Measurements from ENCODE around the gene CELA2A. TPM values are rescaled to one million over a fixed set of nuclear protein-coding genes. Genes with fewer than 3 reads are reported as not detected.

CELA2A gene
- total and polyA plus RNA-seq, 9 of the 15 experiments (the other 6 are each of a cell fraction or from before 2014, with no cell fraction given) = 0.62 TPM; not detected in 8

- TF ChIP-seq NR2C2 (CRISPR knock-in tag; IDR thresholded peaks at IDR 0.05) = peak; percentile 39; the same call in 1 of the 2 replicates
- no peak for TF ChIP-seq NR2C2 (tag; IDR thresholded peaks at IDR 0.05)
- no peak for TF ChIP-seq MCM2 (IDR thresholded peaks at IDR 0.05; ENCODE audit: low read depth)
- TF ChIP-seq CXXC5 (CRISPR knock-in tag; IDR thresholded peaks at IDR 0.05) = peak; percentile 76
- TF ChIP-seq FOXP1 (CRISPR knock-in tag; IDR thresholded peaks at IDR 0.05) = peak; percentile 70; the same call in 1 of the 2 replicates
- TF ChIP-seq RB1 (IDR thresholded peaks at IDR 0.05; ENCODE audit: low read depth) = peak; percentile 92
- no peak; a peak in 1 of 6 replicates for TF ChIP-seq ZBTB11 (CRISPR knock-in tag; IDR thresholded peaks at IDR 0.05)
- peak; percentile 75; the same call in 1 of the 2 replicates for TF ChIP-seq ELF2 (CRISPR knock-in tag; IDR thresholded peaks at IDR 0.05)
- TF ChIP-seq TCF3 (CRISPR knock-in tag; IDR thresholded peaks at IDR 0.05) = no peak
- peak in 1 of 2 experiments; percentile 38; a peak in 1 of 4 replicates for TF ChIP-seq UBTF (IDR thresholded peaks at IDR 0.05; ENCODE audit: borderline replicate concordance in 1 of 2, low read depth in 2 of 2, low read length in 2 of 2)
- 0 out of 2 replicates have a peak, but pooled peaks have one; percentile 49 for TF ChIP-seq KLF1 (tag; IDR thresholded peaks at IDR 0.05)
- TF ChIP-seq RAD21 (CRISPR knock-in tag; conservative IDR thresholded peaks at IDR 0.05 in 1 of 2, IDR thresholded peaks at IDR 0.05 in 1 of 2) = no peak
- TF ChIP-seq ZNF551 (CRISPR knock-in tag; IDR thresholded peaks at IDR 0.05) = no peak
- TF ChIP-seq CC2D1A (IDR thresholded peaks at IDR 0.05) = no peak
- TF ChIP-seq CTBP1 (IDR thresholded peaks at IDR 0.05; ENCODE audit: borderline replicate concordance) = peak; percentile 82; the same call in 1 of the 2 replicates
- no peak for TF ChIP-seq CUX1 (CRISPR knock-in tag; IDR thresholded peaks at IDR 0.05)
Observed at GRCh38 chr1:15409388-15410222, 46.9 kb upstream of the CELA2A start, which contains the start of gene EFHD2 (continued).

All from K562 (cell line).